Endothelial cell of umbilical vein (primary cell): ENCODE data around the gene PPIB. TPM values are rescaled to one million over a fixed set of nuclear protein-coding genes. Genes with fewer than 3 reads are reported as not detected.

Source experiments
- BruUV-seq: library from RNA; stranded (reverse); fragments of 400-500 nt; replicated peaks from 2 replicates; lab custom pipeline; 2021; lab: Mats Ljungman, UMichigan
- CTCF ChIA-PET: fragments of 300-600, 350-600 bp; sonication (Branson Sonifier 250); formaldehyde crosslinking; loops from one replicate; lab custom pipeline; 2021; ENCODE audit warnings: antibody characterized with exemption, inconsistent platforms; lab: Charles Lee
- POLR2A ChIA-PET: fragments of 300-600, 350-600 bp; sonication (Branson Sonifier 250); formaldehyde crosslinking; loops from one replicate; lab custom pipeline; 2021; ENCODE audit warnings: antibody characterized with exemption, inconsistent platforms; lab: Charles Lee
- DNase-seq: peaks from one replicate; pipeline ENCODE4 v3.0.0-alpha.2; 2011; ENCODE audit warnings: low read depth, low spot score
- FAIRE-seq: peaks from 2 replicates; lab custom pipeline; 2011; peaks lifted over from hg19 to GRCh38; lab: Jason Lieb, UNC
- H2AFZ ChIP-seq: 2 replicates; pipeline ENCODE4 v1.6.0; 2012; ENCODE audit warnings: low read depth, low read length, control low read depth, inconsistent platforms
- H3K27ac ChIP-seq: 2 replicates; pipeline ENCODE4 v1.5.1; 2011; ENCODE audit warnings: low read depth, mild to moderate bottlenecking, control low read depth, low read length, moderate library complexity; ENCODE audit not compliant: insufficient read depth
- H3K27me3 ChIP-seq, 2 experiments: 2 replicates each; pipeline versions ENCODE4 v1.6.0 to v1.6.1; 2011; ENCODE audit warnings: low read length in 2 of 2, mixed read lengths in 1 of 2; ENCODE audit not compliant: control insufficient read depth in 2 of 2, insufficient read depth in 2 of 2
- H3K36me3 ChIP-seq, 2 experiments: 2 replicates in 1 of 2; 3 replicates in 1 of 2; pipeline ENCODE4 v1.5.1; 2011; ENCODE audit warnings: low read length in 2 of 2, mild to moderate bottlenecking in 1 of 2, moderate library complexity in 1 of 2; ENCODE audit not compliant: control insufficient read depth in 2 of 2, insufficient read depth in 2 of 2; ENCODE audit errors: extremely low read depth in 1 of 2
- H3K4me1 ChIP-seq: 3 replicates; pipeline ENCODE4 v1.5.1; 2011; ENCODE audit warnings: mild to moderate bottlenecking, low read length; ENCODE audit not compliant: control insufficient read depth, insufficient read depth; ENCODE audit errors: extremely low read depth
- H3K4me2 ChIP-seq: 2 replicates; pipeline ENCODE4 v1.6.1; 2011; ENCODE audit warnings: low read length, control low read depth, mixed read lengths; ENCODE audit not compliant: insufficient read depth
- H3K4me3 ChIP-seq, 3 experiments: fragments of 200-600 bp in 1 of 3; sonication (generic), shearing (Covaris generic) in 1 of 3; replicated peaks in 1 of 3; 2 replicates each; pipeline ENCODE4 v1.5.1; 2011 to 2016; ENCODE audit warnings: control low read depth in 3 of 3, low read length in 3 of 3, mild to moderate bottlenecking in 2 of 3, inconsistent platforms in 1 of 3, low read depth in 1 of 3, moderate library complexity in 1 of 3; ENCODE audit not compliant: insufficient read depth in 1 of 3
- H3K79me2 ChIP-seq: 2 replicates; pipeline ENCODE4 v1.6.0; 2012; ENCODE audit warnings: low read length, inconsistent platforms; ENCODE audit not compliant: control insufficient read depth, insufficient read depth
- H3K9ac ChIP-seq: replicated peaks from 2 replicates; pipeline ENCODE3; 2011; ENCODE audit warnings: low read length, control low read depth; ENCODE audit not compliant: insufficient read depth; ENCODE audit errors: extremely low read depth
- H3K9me1 ChIP-seq: replicated peaks from 3 replicates; pipeline ENCODE4 v1.6.0; 2011; ENCODE audit warnings: mild to moderate bottlenecking, low read length; ENCODE audit not compliant: control insufficient read depth, insufficient read depth; ENCODE audit errors: extremely low read depth
- H3K9me3 ChIP-seq: replicated peaks from 2 replicates; pipeline ENCODE4 v1.5.1; 2012; ENCODE audit warnings: low read length, inconsistent platforms; ENCODE audit not compliant: control insufficient read depth, insufficient read depth
- H4K20me1 ChIP-seq: replicated peaks from 2 replicates; pipeline ENCODE3; 2011; ENCODE audit warnings: mild to moderate bottlenecking, low read length; ENCODE audit not compliant: control insufficient read depth, insufficient read depth; ENCODE audit errors: extremely low read depth
- EZH2 ChIP-seq: IDR thresholded peaks from 2 replicates; pipeline ENCODE4 v1.6.1; 2012; ENCODE audit warnings: borderline replicate concordance, low read depth, mild to moderate bottlenecking, moderate library complexity, low read length, inconsistent platforms; ENCODE audit not compliant: severe bottlenecking
- FOS ChIP-seq: IDR thresholded peaks from 2 replicates; pipeline ENCODE4 v1.6.1; 2011; ENCODE audit warnings: mild to moderate bottlenecking, low read length, moderate library complexity, borderline replicate concordance; ENCODE audit not compliant: insufficient read depth
- GATA2 ChIP-seq: IDR thresholded peaks from 2 replicates; pipeline ENCODE4 v1.7.0; 2011; ENCODE audit warnings: low read depth, mild to moderate bottlenecking, moderate library complexity, mixed read lengths, low read length; ENCODE audit not compliant: insufficient read length, insufficient read depth
- JUN ChIP-seq: IDR thresholded peaks from 2 replicates; pipeline ENCODE4 v1.6.1; 2011; ENCODE audit warnings: borderline replicate concordance, low read depth; ENCODE audit not compliant: insufficient read length, insufficient read depth
- MYC ChIP-seq: IDR thresholded peaks from one replicate; pipeline ENCODE4 v1.6.1; 2011; ENCODE audit warnings: mild to moderate bottlenecking, low read depth, low read length
- POLR2A ChIP-seq: IDR thresholded peaks from 2 replicates; pipeline ENCODE4 v1.6.1; 2012; ENCODE audit warnings: low read depth, mild to moderate bottlenecking, control low read depth, low read length
- POLR2AphosphoS5 ChIP-seq: IDR thresholded peaks from 2 replicates; pipeline ENCODE4 v1.6.1; 2012; ENCODE audit warnings: low read depth, mild to moderate bottlenecking, control low read depth, low read length, moderate library complexity; ENCODE audit not compliant: insufficient read depth
- dilution Hi-C: fragments of 300-500 bp; cut with MboI; formaldehyde crosslinking; loops from one replicate; pipeline ENCODE4 v1.15.0; 2019; ENCODE audit warnings: low sequenced_read_pairs; ENCODE audit not compliant: extremely low pct_ligation_motif_present
- intact Hi-C: fragments of 100-400 bp; cut with micrococcal nuclease; formaldehyde crosslinking; loops from one replicate; pipeline ENCODE4 v1.10.0; 2022
- polyA plus RNA-seq, 4 experiments: library from polyadenylated mRNA; depleted of rRNA in 3 of 4; stranded (reverse) in 3 of 4; unstranded in 1 of 4; fragments of >200 nt; gene quantifications; 2 replicates each; pipeline versions ENCODE4 v1.2.1 to v1.2.3, GENCODE V29; 2011 to 2012; ENCODE audit warnings: missing spikeins in 1 of 4
- total RNA-seq: library from RNA; stranded (reverse); gene quantifications from 2 replicates; pipeline ENCODE4 v1.2.3, GENCODE V29; 2021
- TF ChIP-seq, protein P1 (sequence below): IDR thresholded peaks from 2 replicates; pipeline ENCODE4 v1.6.1; 2011; ENCODE audit not compliant: insufficient read depth, insufficient read length
- TF ChIP-seq, protein P2 (sequence below), 2 donors: IDR thresholded peaks; 1 replicate in 1 of 2; 2 replicates in 1 of 2; pipeline ENCODE4 v1.5.1; 2011; ENCODE audit warnings: low read length in 2 of 2, mild to moderate bottlenecking in 2 of 2, moderate library complexity in 2 of 2, control low read depth in 1 of 2, inconsistent platforms in 1 of 2, low read depth in 1 of 2; ENCODE audit not compliant: insufficient read depth in 1 of 2; ENCODE audit errors: extremely low read depth in 1 of 2

Gene PPIB
- total and polyA plus RNA-seq, 2 donors (not counting 3 experiments of a cell fraction or from before 2014, with no cell fraction given): 840 to 1,240 TPM

DNA sequence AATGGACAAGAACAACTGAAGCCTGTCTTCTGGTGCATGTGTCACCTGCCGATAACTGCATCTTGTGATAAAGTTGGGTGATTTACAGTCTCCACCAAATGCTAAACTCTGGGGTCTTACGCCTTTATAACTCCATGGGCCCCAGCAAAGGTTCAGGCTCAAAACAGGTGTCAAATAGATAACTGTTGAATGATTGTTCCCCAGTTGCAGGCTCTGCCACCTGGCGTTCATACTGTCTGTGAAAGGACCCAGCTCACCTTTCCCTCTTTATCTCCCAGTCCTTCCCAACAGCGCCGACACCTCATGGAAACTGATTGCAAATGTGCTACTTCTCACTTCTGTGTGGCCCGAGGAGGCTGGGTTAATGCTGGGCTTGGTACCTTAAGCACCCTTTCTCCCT is 19.5 kb downstream of the PPIB start:
- Histone ChIP-seq H4K20me1 (no peaks in the 10 kb centered on the region), H3K27me3 (no peaks in the 10 kb centered on the region), H3K9me3 (no peaks in the 10 kb centered on the region), H2AFZ (no peak overlapping the region), H3K4me1 (peaks cover 12% of the 10 kb centered on the region), H3K9ac (no peak overlapping the region), H3K27ac (no peak overlapping the region), H3K36me3 (peaks cover 3 to 21% of the 10 kb centered on the region in 2 experiments), H3K4me3 (no peak overlapping the region), H3K4me2 (no peak overlapping the region), H3K79me2 (no peaks in the 10 kb centered on the region), H3K9me1 (no peaks in the 10 kb centered on the region)
- ChIA-PET CTCF (interaction anchor here (2.6 kb wide), 1 partner anchor 10 kb away, joined by 8 read pairs; no protein-coding TSS in a partner anchor), POLR2A (no interaction called here)
- DNase-seq (no peak), FAIRE-seq (no peak)
- dilution Hi-C loops: no loop called here
- TF ChIP-seq EZH2: no peak
- BruUV-seq: no TSS peak
- intact Hi-C loops: no loop called here

DNA sequence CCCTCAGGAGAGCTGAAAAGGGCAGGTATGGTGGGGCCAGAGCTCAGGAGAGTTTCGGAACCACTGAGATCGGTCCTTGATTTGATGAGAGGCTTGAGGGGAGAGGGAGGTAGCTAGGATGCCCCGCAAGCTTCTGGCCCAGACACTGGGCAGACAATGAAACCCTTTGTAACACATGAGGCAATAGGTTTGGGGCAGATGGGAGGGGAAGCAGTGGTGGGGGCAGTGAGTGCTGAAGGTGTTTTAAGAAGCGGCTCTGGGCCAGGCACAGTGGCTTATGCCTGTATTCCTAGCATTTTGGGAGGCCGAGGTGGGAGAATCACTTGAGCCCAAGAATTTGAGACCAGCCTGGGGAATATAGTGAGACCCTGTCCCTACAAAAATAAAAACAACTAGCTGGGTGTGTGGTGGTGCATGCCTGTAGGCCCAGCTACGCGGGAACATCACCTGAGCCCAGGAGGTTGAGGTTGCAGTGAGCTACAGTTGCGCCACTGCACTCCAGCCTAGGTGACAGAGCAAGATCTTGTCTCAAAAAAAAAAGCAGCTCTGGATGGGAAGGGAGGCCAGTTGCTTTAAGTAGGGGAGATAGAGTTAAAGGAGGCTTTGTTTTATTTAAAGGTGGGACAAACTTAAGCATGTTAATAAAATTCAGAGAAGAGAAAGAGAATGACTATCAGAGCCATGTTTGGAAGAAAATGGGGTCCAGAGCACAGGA is 20.9 kb downstream of the PPIB start:
- no peaks in the 10 kb centered on the region for H3K79me2 ChIP-seq
- no peak overlapping the region for H3K9ac ChIP-seq
- no peaks in the 10 kb centered on the region for H3K9me1 ChIP-seq
- POLR2A ChIA-PET: no interaction called here
- H3K27me3 ChIP-seq: no peaks in the 10 kb centered on the region
- H3K4me1 ChIP-seq: peaks cover 12% of the 10 kb centered on the region
- no peak for FAIRE-seq
- BruUV-seq: no TSS peak
- TF ChIP-seq EZH2 (no peak), GATA2 (no peak), POLR2AphosphoS5 (no peak), JUN (no peak), POLR2A (no peak), MYC (no peak), FOS (no peak)
- TF ChIP-seq, protein P1, sequence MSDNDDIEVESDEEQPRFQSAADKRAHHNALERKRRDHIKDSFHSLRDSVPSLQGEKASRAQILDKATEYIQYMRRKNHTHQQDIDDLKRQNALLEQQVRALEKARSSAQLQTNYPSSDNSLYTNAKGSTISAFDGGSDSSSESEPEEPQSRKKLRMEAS: no peak
- TF ChIP-seq, protein P2, sequence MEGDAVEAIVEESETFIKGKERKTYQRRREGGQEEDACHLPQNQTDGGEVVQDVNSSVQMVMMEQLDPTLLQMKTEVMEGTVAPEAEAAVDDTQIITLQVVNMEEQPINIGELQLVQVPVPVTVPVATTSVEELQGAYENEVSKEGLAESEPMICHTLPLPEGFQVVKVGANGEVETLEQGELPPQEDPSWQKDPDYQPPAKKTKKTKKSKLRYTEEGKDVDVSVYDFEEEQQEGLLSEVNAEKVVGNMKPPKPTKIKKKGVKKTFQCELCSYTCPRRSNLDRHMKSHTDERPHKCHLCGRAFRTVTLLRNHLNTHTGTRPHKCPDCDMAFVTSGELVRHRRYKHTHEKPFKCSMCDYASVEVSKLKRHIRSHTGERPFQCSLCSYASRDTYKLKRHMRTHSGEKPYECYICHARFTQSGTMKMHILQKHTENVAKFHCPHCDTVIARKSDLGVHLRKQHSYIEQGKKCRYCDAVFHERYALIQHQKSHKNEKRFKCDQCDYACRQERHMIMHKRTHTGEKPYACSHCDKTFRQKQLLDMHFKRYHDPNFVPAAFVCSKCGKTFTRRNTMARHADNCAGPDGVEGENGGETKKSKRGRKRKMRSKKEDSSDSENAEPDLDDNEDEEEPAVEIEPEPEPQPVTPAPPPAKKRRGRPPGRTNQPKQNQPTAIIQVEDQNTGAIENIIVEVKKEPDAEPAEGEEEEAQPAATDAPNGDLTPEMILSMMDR (IDR thresholded peaks at IDR 0.05; ENCODE audit: extremely low read depth in 1 of 2, insufficient read depth in 1 of 2, low read depth in 1 of 2, low read length in 2 of 2): no peak
- no peak overlapping the region for H3K4me3 ChIP-seq
- no peak overlapping the region for H2AFZ ChIP-seq
- DNase-seq: no peak
- no peak overlapping the region for H3K4me2 ChIP-seq
- H3K27ac ChIP-seq: no peak overlapping the region
- no peaks in the 10 kb centered on the region for H3K9me3 ChIP-seq
- no peaks in the 10 kb centered on the region for H4K20me1 ChIP-seq
- H3K36me3 ChIP-seq: peaks cover 3 to 26% of the 10 kb centered on the region in 2 experiments
- intact Hi-C loops: no loop called here
- dilution Hi-C loops: no loop called here
- CTCF ChIA-PET: interaction anchor here (1.3 to 1.7 kb wide), 2 partner anchors 8 to 12 kb away, joined by 4 to 16 read pairs; no protein-coding TSS in a partner anchor
